ENCODE results near the gene MGP.

The MGP gene

DNA sequence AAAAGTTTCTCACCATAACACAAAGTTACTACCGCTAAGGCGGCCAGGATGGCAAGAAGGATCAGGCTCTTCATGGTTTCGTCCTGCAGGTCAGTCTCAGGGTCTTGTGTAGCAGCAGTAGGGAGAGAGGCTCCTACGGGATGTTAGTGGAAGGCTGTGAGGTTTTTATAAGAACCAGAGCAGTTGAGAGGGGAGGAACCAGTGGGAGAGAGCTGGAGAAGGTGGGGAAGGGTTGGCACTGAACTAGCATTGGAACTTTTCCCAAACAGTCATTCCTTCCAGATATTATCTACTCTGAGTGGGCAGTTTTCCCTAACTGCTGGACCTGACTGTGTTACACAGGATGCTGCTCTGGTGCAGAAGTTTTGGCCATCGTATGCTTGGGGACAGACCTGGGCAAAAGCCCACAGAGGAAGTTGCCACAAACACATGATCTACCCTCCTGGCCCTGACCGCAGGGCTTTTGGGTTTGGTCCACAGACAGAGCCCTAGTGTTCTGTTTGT is at the start of gene MGP:
Gene MGP, minus strand, starts transcription at position 137 of the 504 bp plus-strand sequence. Its CDS starts 63 bp downstream, at position 74.
- DNase-seq, result no peak

- no peak for DNase-seq
These were observed 49.4 kb upstream of the MGP start for GRCh38 chr12:14935031-14935430.

GRCh38 chr12:14934511-14934910 is 48.9 kb upstream of the MGP start:
- no peak for DNase-seq

DNA sequence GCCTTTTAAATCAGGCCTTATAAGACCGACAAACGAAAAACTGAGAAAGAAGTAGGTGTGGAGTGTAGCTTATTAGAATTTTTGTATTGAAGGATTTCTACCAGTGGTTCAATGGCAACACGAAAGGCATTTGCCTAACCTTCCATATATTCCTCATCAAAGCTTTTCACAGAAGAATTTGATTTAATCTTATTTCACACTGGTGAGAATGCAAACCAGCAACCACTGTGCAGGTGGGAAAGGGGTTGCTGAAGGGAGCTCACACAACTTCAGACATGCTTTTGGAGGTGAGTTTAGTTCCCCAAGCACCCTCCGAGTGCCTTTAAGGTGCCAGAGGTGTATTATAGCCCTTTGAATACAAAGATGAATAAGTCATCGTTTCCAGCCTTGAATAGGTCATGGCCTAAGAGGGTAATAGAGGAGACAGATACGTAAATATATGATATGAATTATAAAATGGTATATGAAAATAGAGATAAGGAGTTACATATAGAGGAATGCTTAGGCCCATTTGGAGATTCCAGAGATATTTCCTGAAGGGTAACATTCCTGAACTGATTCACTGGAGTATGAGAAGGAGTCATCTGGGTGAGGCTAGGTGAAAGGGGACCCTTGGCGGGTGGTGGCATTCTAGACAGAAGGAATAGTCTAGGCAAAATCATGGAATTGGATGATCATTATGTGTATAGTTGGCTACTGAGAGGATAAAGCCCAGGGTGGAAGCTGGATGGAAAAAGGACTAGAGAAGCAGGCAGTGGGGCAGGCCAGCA is 46.3 kb upstream of the MGP start:
- no peak for DNase-seq

- DNase-seq, result no peak
These were observed 45.7 kb upstream of the MGP start for GRCh38 chr12:14931359-14931758.

DNA sequence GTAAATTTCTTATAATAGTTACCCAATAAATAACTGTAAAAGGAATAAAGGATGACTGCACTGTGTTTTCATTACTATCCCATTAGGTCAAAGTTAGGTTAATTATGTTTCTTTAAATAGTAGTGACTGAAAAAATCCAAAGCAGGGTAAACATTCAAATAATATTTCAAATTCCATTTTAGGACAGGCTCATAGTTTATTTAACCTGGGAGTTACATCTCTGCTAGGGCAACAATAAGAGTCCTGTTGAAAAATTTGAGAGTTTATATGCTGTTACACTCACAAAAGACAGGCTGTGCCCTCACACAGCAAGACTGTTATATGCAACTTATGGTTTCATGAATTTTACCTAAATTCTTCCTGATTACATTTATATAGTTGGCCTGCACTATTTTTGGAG is 44.6 kb upstream of the MGP start:
- DNase-seq, result no peak

- DNase-seq, result no peak
These were observed 43.3 kb upstream of the MGP start for GRCh38 chr12:14928931-14929330.

DNA sequence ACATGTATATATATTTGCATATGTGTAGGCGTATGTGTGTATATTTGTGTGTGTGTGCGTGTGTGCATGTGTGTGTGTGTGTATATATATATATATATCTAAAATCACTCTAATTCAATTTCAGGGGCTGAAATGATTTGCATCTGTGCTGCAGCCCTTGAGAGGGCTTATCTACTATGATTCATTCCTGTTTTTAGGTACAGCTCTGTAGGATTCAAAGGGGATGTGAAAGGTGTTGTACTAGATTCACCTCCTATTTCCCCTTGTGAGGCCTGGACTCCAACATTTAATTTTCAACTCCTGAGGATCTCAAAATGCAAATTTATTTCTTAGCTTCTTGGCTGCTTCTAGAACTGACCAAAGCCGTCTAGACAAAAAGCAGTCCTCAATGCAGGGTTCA is 41.6 kb upstream of the MGP start:
- no peak for DNase-seq

GRCh38 chr12:14924541-14924940 is 38.9 kb upstream of the MGP start:
- DNase-seq, result no peak

DNA sequence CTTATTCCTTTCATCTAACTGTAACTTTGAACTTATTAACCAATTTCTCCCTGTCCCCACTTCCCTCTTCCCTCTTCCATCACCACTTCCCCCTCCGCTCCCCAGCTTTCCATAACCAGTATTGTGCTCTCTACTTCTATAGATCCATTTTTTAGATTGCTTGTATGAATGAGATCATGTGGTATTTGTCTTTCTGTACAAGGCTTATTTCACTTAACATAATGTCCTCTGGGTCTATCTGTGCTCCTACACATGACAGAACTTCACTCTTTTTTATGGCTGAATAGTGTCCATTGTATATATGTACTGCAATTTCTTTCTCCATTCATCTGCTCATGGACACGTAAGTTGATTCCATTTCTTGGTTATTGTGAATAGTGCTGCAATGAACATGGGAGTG is 38.3 kb upstream of the MGP start:
- no peak for DNase-seq

DNA sequence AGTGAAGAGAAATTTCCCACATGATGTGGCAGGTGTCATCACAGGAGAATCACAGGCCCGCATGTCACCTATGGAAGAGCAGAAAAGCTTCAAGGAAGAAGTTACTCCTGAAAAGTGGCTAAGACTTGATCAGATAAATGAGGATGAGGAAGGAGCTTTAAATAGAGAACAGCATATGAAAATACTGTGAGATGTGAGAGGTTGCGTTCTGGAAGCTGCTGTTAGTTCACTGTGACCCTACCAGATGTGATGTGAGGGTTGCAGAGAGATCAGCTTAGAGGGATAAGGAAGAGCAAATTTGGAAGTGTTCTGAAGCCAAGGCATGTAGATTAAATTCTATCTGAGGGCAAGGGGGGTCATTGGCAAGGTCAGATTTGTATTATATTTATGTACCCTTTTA is 35.6 kb upstream of the MGP start:
- no peak for DNase-seq

DNA sequence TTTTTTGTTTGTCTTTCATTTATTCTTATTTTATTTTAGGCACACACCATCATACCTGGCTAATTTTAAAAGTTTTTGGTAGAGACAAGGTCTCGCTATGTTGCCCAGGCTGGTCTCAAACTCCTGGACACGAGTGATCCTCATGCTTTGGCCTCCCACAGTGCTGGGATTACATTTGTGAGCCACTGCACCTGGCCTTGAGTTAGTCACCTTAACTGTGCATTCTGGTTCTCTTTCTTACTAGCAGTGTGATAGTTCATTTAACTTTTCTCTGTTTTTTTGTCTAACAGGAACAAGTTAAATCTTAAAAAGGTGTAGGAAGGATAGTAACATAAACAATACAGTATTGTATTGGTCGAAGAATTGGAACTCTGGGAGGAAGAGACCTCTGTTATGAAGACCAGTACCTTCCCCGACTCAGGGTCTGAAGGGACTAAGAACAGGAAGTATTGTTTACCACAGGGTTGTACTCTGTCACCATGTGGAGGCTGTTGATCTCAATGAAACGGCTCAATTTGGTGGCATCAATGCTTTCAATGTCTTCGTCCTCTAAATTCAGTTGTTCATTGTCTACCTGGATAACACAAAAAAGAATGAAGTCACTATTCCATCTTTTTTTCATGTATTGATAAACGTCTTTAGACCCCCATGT is 34.9 kb upstream of the MGP start:
- DNase-seq, result no peak

- DNase-seq, result no peak
These were observed 33.8 kb upstream of the MGP start for GRCh38 chr12:14919455-14919854.

DNA sequence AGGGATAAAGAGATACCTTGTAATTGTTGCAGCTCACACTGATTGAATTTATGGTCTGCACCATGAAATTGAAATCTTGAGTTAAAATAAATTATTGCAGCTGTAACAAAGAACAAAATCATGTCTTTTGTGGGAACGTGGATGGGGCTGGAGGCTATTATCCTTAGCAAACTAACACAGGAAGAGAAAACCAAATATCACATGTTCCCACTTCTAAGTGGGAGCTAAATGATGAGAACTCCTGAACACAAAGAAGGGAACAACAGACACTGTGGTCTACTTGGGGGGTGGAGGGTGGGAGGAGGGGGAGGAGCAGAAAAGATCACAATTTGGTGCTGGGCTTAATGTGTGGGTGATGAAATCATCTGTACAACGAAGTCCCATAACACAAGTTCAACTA is 30.1 kb upstream of the MGP start:
- DNase-seq, result no peak

DNA sequence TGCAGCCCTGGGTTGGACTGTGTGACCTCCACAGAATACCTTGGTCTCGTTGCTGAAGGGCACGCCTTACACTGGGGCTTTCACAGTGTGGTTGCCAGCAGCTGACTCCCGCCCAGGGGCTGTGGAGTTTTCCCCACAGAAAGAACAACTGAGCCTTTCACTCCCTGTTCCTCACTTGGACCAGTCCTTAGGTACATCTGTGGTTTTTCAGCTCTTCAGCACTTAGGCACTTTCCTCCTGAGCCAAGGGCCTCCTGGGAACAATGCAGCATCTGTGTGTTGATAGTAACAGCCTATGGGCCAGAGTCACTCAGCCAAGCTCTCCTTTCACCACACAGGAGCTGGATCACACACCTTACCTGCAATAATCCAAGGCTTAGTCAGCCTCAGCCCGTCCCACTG is 27.7 kb upstream of the MGP start:
- DNase-seq, result no peak

DNA sequence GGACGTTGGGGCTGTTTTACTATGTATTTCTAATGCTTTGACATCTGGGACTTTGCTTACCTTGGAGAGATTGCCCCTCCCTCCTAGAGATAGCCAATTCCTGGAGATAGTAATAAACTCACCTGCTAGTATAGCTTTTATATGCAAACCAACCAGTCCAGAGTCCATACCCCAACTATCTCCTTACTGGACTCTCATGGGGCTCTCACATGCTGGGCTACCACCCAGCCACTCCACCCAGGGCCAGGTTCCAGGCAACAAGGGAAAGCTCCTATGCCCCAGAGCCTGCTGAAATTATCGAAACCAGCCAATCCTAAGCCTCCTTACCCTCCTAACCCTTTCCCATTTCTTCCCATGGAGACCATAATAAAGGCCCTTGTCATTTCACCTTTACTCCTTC is 25.5 kb upstream of the MGP start:
- no peak for DNase-seq

GRCh38 chr12:14910090-14910915 is 24.6 kb upstream of the MGP start:
- no peak for DNase-seq

- no peak for DNase-seq
These were observed 22.3 kb upstream of the MGP start for GRCh38 chr12:14907953-14908352.

GRCh38 chr12:14906114-14906513 is 20.5 kb upstream of the MGP start:
- DNase-seq, result no peak

DNA sequence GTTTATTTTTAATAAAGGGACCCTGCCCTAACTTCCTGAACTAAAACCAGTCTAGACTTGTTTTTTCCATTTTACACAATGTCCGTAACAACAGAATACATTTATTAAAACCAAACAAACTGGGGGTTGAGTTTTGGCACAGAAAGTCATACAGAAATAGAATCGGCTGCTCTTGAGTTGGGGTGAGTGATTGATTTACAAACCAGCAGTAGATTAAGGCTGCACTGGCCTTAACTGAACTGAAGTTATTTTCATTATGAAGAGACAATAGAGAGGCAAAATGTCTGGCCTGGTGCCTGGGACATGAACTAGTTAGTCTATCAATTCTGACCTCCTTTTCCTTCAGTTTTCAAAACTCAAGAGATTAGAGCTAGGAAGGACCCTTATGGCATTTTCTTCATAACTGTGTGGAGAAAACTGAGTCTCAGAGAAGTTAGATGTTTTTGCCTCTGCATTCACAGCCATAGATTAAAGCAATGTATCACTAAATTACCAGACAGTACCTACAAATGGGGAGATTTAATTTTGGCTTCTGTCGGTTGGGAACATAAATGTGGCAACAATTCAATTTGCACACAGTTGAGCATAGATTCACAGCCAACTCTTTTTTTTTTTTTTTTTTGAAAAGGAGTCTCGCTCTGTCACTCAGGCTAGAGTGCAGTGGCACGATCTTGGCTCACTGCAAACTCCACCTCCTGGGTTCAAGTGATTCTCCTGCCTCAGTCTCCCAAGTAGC is 19.8 kb upstream of the MGP start:
- no peak for DNase-seq

- no peak for DNase-seq
These were observed 19.2 kb upstream of the MGP start for GRCh38 chr12:14904854-14905253.

DNA sequence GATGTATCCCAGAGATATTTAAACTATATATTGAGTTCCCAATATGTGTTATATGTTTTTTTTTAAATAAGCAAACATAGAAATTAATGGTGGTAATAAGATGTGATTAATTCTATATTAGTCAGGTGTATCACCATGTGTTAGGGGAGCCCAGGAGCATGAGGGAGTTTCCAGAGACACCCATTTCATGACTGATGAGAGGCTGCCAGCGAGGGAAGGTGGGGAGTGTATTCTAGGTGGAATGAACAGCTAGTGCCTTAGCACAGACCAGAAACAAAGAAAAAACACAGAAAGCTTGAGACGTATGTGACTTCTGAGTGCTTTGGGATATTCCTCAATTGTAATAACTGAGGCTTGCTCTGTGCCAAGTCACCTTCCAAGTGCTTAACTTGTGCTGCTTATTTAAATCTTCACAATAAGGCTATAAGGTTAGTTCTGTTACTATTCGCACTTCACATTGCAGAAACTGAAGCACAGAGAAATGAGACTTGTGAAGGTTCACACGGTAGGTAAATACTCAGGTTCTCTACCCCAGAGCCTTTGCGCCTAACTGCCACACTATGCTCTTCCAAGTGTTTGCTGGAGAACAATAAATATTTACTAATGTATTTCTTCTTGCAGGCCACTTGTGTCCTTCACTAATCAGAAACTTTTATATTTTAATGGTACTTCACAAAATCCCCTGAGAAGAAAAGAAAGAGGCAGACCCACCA is 17.9 kb upstream of the MGP start:
- no peak for DNase-seq
